Osteoblast (primary cell): ENCODE results near the gene CDK10. TPM values are rescaled to one million over a fixed set of nuclear protein-coding genes. Genes with fewer than 3 reads are reported as not detected.

ENCODE experiments used
- DNase-seq: peaks from one replicate; pipeline ENCODE4 v3.0.0; 2011; ENCODE audit warnings: low spot score, mixed read lengths; ENCODE audit not compliant: insufficient read length; ENCODE audit errors: missing footprints
- H2AFZ ChIP-seq: 2 replicates; pipeline ENCODE4 v1.6.0; 2011; ENCODE audit warnings: mild to moderate bottlenecking, low read length
- H3K27ac ChIP-seq: 2 replicates; pipeline ENCODE4 v1.5.1; 2011; ENCODE audit warnings: mild to moderate bottlenecking, low read depth, low read length, moderate library complexity
- H3K27me3 ChIP-seq: 2 replicates; pipeline ENCODE4 v1.6.0; 2012; ENCODE audit warnings: mild to moderate bottlenecking, control low read depth, inconsistent platforms, low read length, moderate library complexity; ENCODE audit not compliant: insufficient read depth
- H3K36me3 ChIP-seq: 2 replicates; pipeline ENCODE4 v1.5.1; 2011; ENCODE audit warnings: mild to moderate bottlenecking, low read length, control low read depth, moderate library complexity; ENCODE audit not compliant: insufficient read depth
- H3K4me1 ChIP-seq: 2 replicates; pipeline ENCODE4 v1.5.1; 2011; ENCODE audit warnings: mild to moderate bottlenecking, low read length, control low read depth, moderate library complexity; ENCODE audit not compliant: insufficient read depth
- H3K4me2 ChIP-seq: 2 replicates; pipeline ENCODE4 v1.6.0; 2011; ENCODE audit warnings: mild to moderate bottlenecking, low read length; ENCODE audit not compliant: insufficient read depth
- H3K4me3 ChIP-seq: fragments of 200-600 bp; sonication (generic); 3 replicates; pipeline ENCODE4 v1.5.1; 2012; ENCODE audit warnings: mild to moderate bottlenecking, low read length, inconsistent platforms; ENCODE audit not compliant: insufficient read depth
- H3K79me2 ChIP-seq: 2 replicates; pipeline ENCODE4 v1.6.0; 2012; ENCODE audit warnings: mild to moderate bottlenecking, low read length, control low read depth, inconsistent platforms; ENCODE audit not compliant: insufficient read depth
- H3K9me3 ChIP-seq: 2 replicates; pipeline ENCODE4 v1.5.1; 2011; ENCODE audit warnings: low read depth, low read length, control low read depth
- H4K20me1 ChIP-seq: 2 replicates; pipeline ENCODE4 v1.6.0; 2012; ENCODE audit warnings: mild to moderate bottlenecking, low read length, control low read depth; ENCODE audit not compliant: insufficient read depth
- CTCF ChIP-seq: IDR thresholded peaks from 2 replicates; pipeline ENCODE4 v1.5.1; 2011; ENCODE audit warnings: mild to moderate bottlenecking, low read depth, low read length, moderate library complexity; ENCODE audit errors: extremely low read depth
- total RNA-seq: library from RNA; depleted of rRNA; stranded (reverse); fragments of >200 nt; gene quantifications from 2 replicates; pipeline ENCODE4 v1.2.3, GENCODE V29; 2012

CDK10 gene
- total RNA-seq, 1 donor: 37.6 TPM

GRCh38 chr16:89729863-89730593 is 43.5 kb downstream of the CDK10 start:
- no peak overlapping the region for H3K27ac ChIP-seq
- no peaks in the 10 kb centered on the region for H3K9me3 ChIP-seq
- H3K4me3 ChIP-seq: no peak overlapping the region
- no peak overlapping the region for H2AFZ ChIP-seq
- H3K36me3 ChIP-seq: peaks cover 75% of the 10 kb centered on the region
- DNase-seq: no peak
- no peak for TF ChIP-seq CTCF
- H3K4me1 ChIP-seq: no peaks in the 10 kb centered on the region
- H3K79me2 ChIP-seq: peaks cover 50% of the 10 kb centered on the region
- no peaks in the 10 kb centered on the region for H3K27me3 ChIP-seq
- H3K4me2 ChIP-seq: no peak overlapping the region
- H4K20me1 ChIP-seq: peaks cover 9% of the 10 kb centered on the region

GRCh38 chr16:89730610-89731234 is 44.2 kb downstream of the CDK10 start:
- peaks cover 9% of the 10 kb centered on the region for H4K20me1 ChIP-seq
- peaks cover 78% of the 10 kb centered on the region for H3K36me3 ChIP-seq
- no peak overlapping the region for H3K4me2 ChIP-seq

GRCh38 chr16:89732142-89732917 is 45.8 kb downstream of the CDK10 start:
- no peaks in the 10 kb centered on the region for H3K4me1 ChIP-seq
- peaks cover 74% of the 10 kb centered on the region for H3K36me3 ChIP-seq
- H3K4me3 ChIP-seq: no peak overlapping the region
- H3K27ac ChIP-seq: no peak overlapping the region
- peaks cover 14% of the 10 kb centered on the region for H4K20me1 ChIP-seq
- TF ChIP-seq CTCF: no peak
- no peaks in the 10 kb centered on the region for H3K9me3 ChIP-seq
- no peak for DNase-seq
- H2AFZ ChIP-seq: no peak overlapping the region
- H3K4me2 ChIP-seq: no peak overlapping the region
- H3K27me3 ChIP-seq: no peaks in the 10 kb centered on the region
- H3K79me2 ChIP-seq: peaks cover 38% of the 10 kb centered on the region

More at GRCh38 chr16:89730610-89731234, 44.2 kb downstream of the CDK10 start:
- no peak for DNase-seq
- Histone ChIP-seq H3K79me2 (peaks cover 43% of the 10 kb centered on the region), H2AFZ (no peak overlapping the region), H3K4me3 (no peak overlapping the region), H3K4me1 (no peaks in the 10 kb centered on the region), H3K9me3 (no peaks in the 10 kb centered on the region), H3K27ac (no peak overlapping the region), H3K27me3 (no peaks in the 10 kb centered on the region)
- TF ChIP-seq CTCF: no peak

- DNase-seq: no peak
- no peaks in the 10 kb centered on the region for H3K4me1 ChIP-seq
- no peaks in the 10 kb centered on the region for H3K27me3 ChIP-seq
- H3K79me2 ChIP-seq: peaks cover 32% of the 10 kb centered on the region
- H3K9me3 ChIP-seq: no peaks in the 10 kb centered on the region
- peaks cover 74% of the 10 kb centered on the region for H3K36me3 ChIP-seq
- H3K4me3 ChIP-seq: no peak overlapping the region
- TF ChIP-seq CTCF: no peak
- H4K20me1 ChIP-seq: peaks cover 17% of the 10 kb centered on the region
- H3K4me2 ChIP-seq: no peak overlapping the region
- H2AFZ ChIP-seq: no peak overlapping the region
- no peak overlapping the region for H3K27ac ChIP-seq
These were observed 46.4 kb downstream of the CDK10 start for GRCh38 chr16:89732918-89733242.
